ENCODE data around the gene RELT. TPM values are rescaled to one million over a fixed set of nuclear protein-coding genes. Genes with fewer than 3 reads are reported as not detected.

RELT gene
- total and polyA plus RNA-seq, 2 of the 13 experiments (the other 11 are each of a cell fraction or from before 2014, with no cell fraction given) = 2.5 to 4.7 TPM

- TF ChIP-seq NR1H2 (CRISPR knock-in tag; IDR thresholded peaks at IDR 0.05; ENCODE audit: borderline replicate concordance, low read depth) = no peak
- no peak for TF ChIP-seq ARHGAP35 (CRISPR knock-in tag; IDR thresholded peaks at IDR 0.05; ENCODE audit: borderline replicate concordance)
- TF ChIP-seq NBN (conservative IDR thresholded peaks at IDR 0.05) = no peak
- no peak for TF ChIP-seq GZF1 (CRISPR knock-in tag; IDR thresholded peaks at IDR 0.05)
- TF ChIP-seq RFXAP (CRISPR knock-in tag; IDR thresholded peaks at IDR 0.05; ENCODE audit: borderline replicate concordance) = no peak
- no peak for TF ChIP-seq ZNF558 (CRISPR knock-in tag; IDR thresholded peaks at IDR 0.05; ENCODE audit: borderline replicate concordance)
- 0 out of 2 replicates have a peak, but pooled peaks have one; percentile 43 for TF ChIP-seq KAT8 (CRISPR knock-in tag; IDR thresholded peaks at IDR 0.05)
- TF ChIP-seq EED (CRISPR knock-in tag; IDR thresholded peaks at IDR 0.05) = no peak
- TF ChIP-seq TOPORS (CRISPR knock-in tag; IDR thresholded peaks at IDR 0.05) = no peak
- no peak for TF ChIP-seq ZNF17 (CRISPR knock-in tag; IDR thresholded peaks at IDR 0.05)
- TF ChIP-seq BCL6 (CRISPR knock-in tag; IDR thresholded peaks at IDR 0.05) = peak; percentile 43; the same call in 1 of the 2 replicates
- TF ChIP-seq PTBP1 (IDR thresholded peaks at IDR 0.05; ENCODE audit: low read depth, low read length, poor library complexity, severe bottlenecking) = no peak
- TF ChIP-seq ZFP90 (CRISPR knock-in tag; IDR thresholded peaks at IDR 0.05; ENCODE audit: borderline replicate concordance) = no peak
- no peak for TF ChIP-seq ZNF142 (CRISPR knock-in tag; IDR thresholded peaks at IDR 0.05)
- no peak for TF ChIP-seq ZNF781 (CRISPR knock-in tag; IDR thresholded peaks at IDR 0.05; ENCODE audit: borderline replicate concordance, not compliant biosample characterization)
- no peak for TF ChIP-seq XRCC5 (optimal IDR thresholded peaks at IDR 0.05; ENCODE audit: low read length)
- peak; percentile 54 for TF ChIP-seq SAP130 (CRISPR knock-in tag; IDR thresholded peaks at IDR 0.05; ENCODE audit: low read depth)
- TF ChIP-seq ZNF614 (CRISPR knock-in tag; IDR thresholded peaks at IDR 0.05; ENCODE audit: borderline replicate concordance) = 0 out of 2 replicates have a peak, but pooled peaks have one; percentile 46
- TF ChIP-seq ZNF225 (CRISPR knock-in tag; IDR thresholded peaks at IDR 0.05) = no peak
- TF ChIP-seq TFAP4 (IDR thresholded peaks at IDR 0.05; ENCODE audit: borderline replicate concordance, low read depth) = 0 out of 2 replicates have a peak, but pooled peaks have one; percentile 21
- TF ChIP-seq ZNF251 (CRISPR knock-in tag; IDR thresholded peaks at IDR 0.05) = no peak
- TF ChIP-seq ZZZ3 (CRISPR knock-in tag; IDR thresholded peaks at IDR 0.05; ENCODE audit: borderline replicate concordance) = no peak
- TF ChIP-seq ZNF256 (CRISPR knock-in tag; conservative IDR thresholded peaks at IDR 0.05) = no peak
- TF ChIP-seq PHF21A (CRISPR knock-in tag; IDR thresholded peaks at IDR 0.05) = no peak
These were observed 27.8 kb downstream of the RELT start (continued) for GRCh38 chr11:73404048-73404447.
